T follicular helper cell (primary cell): Measurements from ENCODE around the gene MAT1A.
"Not testable (repeated sequence)": the region's sequence is repeated elsewhere in the genome, so short reads cannot be mapped to it uniquely, and the experiment has no call there.

Experiments
- DNase-seq: peaks from one replicate; pipeline ENCODE4 v3.0.0-alpha.2; 2020; ENCODE audit warnings: low read depth
- total RNA-seq, 2 experiments: gene quantifications; one replicate each; lab custom pipeline; 2026; lab: John Stamatoyannopoulos, UW

MAT1A gene
- 0 reads per million in 2 experiments for total RNA-seq

- no peak for DNase-seq
Measured at GRCh38 chr10:80289451-80290287, at the start of gene MAT1A. MAT1A (minus strand) TSS chr10:80289658; CDS start chr10:80289423, 235 bp downstream.

- no peak for DNase-seq
Measured at GRCh38 chr10:80333983-80334382, 44.5 kb upstream of the MAT1A start.

- DNase-seq = no peak
Measured at GRCh38 chr10:80324891-80325364, 35.5 kb upstream of the MAT1A start.

- no peak for DNase-seq
Measured at GRCh38 chr10:80324086-80324485, 34.6 kb upstream of the MAT1A start.

- DNase-seq = no peak
Measured at GRCh38 chr10:80323311-80323710, 33.9 kb upstream of the MAT1A start.

GRCh38 chr10:80322711-80323110, 33.3 kb upstream of the MAT1A start:
- DNase-seq = no peak

GRCh38 chr10:80322158-80322557, 32.7 kb upstream of the MAT1A start:
- DNase-seq = no peak

- DNase-seq = no peak
Measured at GRCh38 chr10:80321183-80321582, 31.7 kb upstream of the MAT1A start.

GRCh38 chr10:80320377-80320776, 30.9 kb upstream of the MAT1A start:
- DNase-seq = no peak

- DNase-seq = no peak
Measured at GRCh38 chr10:80319725-80320290, 30.4 kb upstream of the MAT1A start.

GRCh38 chr10:80319318-80319717, 29.9 kb upstream of the MAT1A start:
- DNase-seq = no peak

GRCh38 chr10:80318742-80319141, 29.3 kb upstream of the MAT1A start:
- DNase-seq = no peak

- no peak for DNase-seq
Measured at GRCh38 chr10:80315391-80315790, 25.9 kb upstream of the MAT1A start.

- no peak for DNase-seq
Measured at GRCh38 chr10:80313523-80313922, 24.1 kb upstream of the MAT1A start.

- not testable (repeated sequence) for DNase-seq
Measured at GRCh38 chr10:80305989-80306388, 16.5 kb upstream of the MAT1A start.

- DNase-seq = no peak
Measured at GRCh38 chr10:80296942-80297341, 7.5 kb upstream of the MAT1A start.

- no peak for DNase-seq
Measured at GRCh38 chr10:80292607-80293239, 3.3 kb upstream of the MAT1A start.

GRCh38 chr10:80290474-80291220, 1.2 kb upstream of the MAT1A start:
- no peak for DNase-seq

GRCh38 chr10:80288849-80289248, 609 bp downstream of the MAT1A start:
- no peak for DNase-seq

GRCh38 chr10:80284522-80284921, 4.9 kb downstream of the MAT1A start:
- DNase-seq = no peak

- no peak for DNase-seq
Measured at GRCh38 chr10:80283536-80284199, 5.8 kb downstream of the MAT1A start.

- no peak for DNase-seq
Measured at GRCh38 chr10:80283119-80283518, 6.3 kb downstream of the MAT1A start.
